Dedifferentiated amniotic fluid mesenchymal stem cell (primary cell): ENCODE data around the gene ZNF407.

ENCODE experiments used
- DNase-seq: peaks from one replicate; pipeline ENCODE4 v3.0.0-alpha.2; 2016; ENCODE audit errors: extremely low spot score

Gene ZNF407

GRCh38 chr18:75008186-75008585 is 410.5 kb downstream of the ZNF407 start:
- no peak for DNase-seq

- no peak for DNase-seq
Measured at GRCh38 chr18:75009296-75009695, 411.6 kb downstream of the ZNF407 start.

- DNase-seq: no peak
Measured at GRCh38 chr18:75009878-75010277, 412.2 kb downstream of the ZNF407 start.

GRCh38 chr18:75010278-75010677 is 412.6 kb downstream of the ZNF407 start:
- DNase-seq: no peak

GRCh38 chr18:75010689-75011088 is 413.0 kb downstream of the ZNF407 start:
- DNase-seq: no peak

- no peak for DNase-seq
Measured at GRCh38 chr18:75016025-75016717, 418.5 kb downstream of the ZNF407 start.

GRCh38 chr18:75023473-75023872 is 425.8 kb downstream of the ZNF407 start:
- no peak for DNase-seq

GRCh38 chr18:75024871-75025270 is 427.2 kb downstream of the ZNF407 start:
- no peak for DNase-seq

GRCh38 chr18:75025573-75025972 is 427.9 kb downstream of the ZNF407 start:
- no peak for DNase-seq

GRCh38 chr18:75029481-75029880 is 431.8 kb downstream of the ZNF407 start:
- DNase-seq: no peak

- DNase-seq: no peak
Measured at GRCh38 chr18:75031717-75032317, 434.1 kb downstream of the ZNF407 start.

- DNase-seq: no peak
Measured at GRCh38 chr18:75033516-75033915, 435.8 kb downstream of the ZNF407 start.

- no peak for DNase-seq
Measured at GRCh38 chr18:75034937-75035336, 437.3 kb downstream of the ZNF407 start.

- no peak for DNase-seq
Measured at GRCh38 chr18:75035928-75036327, 438.3 kb downstream of the ZNF407 start.

GRCh38 chr18:75036917-75037688 is 439.4 kb downstream of the ZNF407 start:
- no peak for DNase-seq

- DNase-seq: no peak
Measured at GRCh38 chr18:75037689-75037955, 440.0 kb downstream of the ZNF407 start.

GRCh38 chr18:75041586-75041985 is 443.9 kb downstream of the ZNF407 start:
- no peak for DNase-seq

- no peak for DNase-seq
Measured at GRCh38 chr18:75043478-75043877, 445.8 kb downstream of the ZNF407 start.

- no peak for DNase-seq
Measured at GRCh38 chr18:75044296-75044695, 446.6 kb downstream of the ZNF407 start.

- no peak for DNase-seq
Measured at GRCh38 chr18:75044791-75045190, 447.1 kb downstream of the ZNF407 start.

GRCh38 chr18:75045272-75045671 is 447.6 kb downstream of the ZNF407 start:
- DNase-seq: no peak

GRCh38 chr18:75047240-75047961 is 449.7 kb downstream of the ZNF407 start:
- no peak for DNase-seq
